ENCODE results near the gene TAP2. TPM values are rescaled to one million over a fixed set of nuclear protein-coding genes. Genes with fewer than 3 reads are reported as not detected.

The TAP2 gene
- total and polyA plus RNA-seq, 10 donors: 26.4 to 106 (median 48.4) TPM

GRCh38 chr6:32860674-32861073, 22.1 kb upstream of the TAP2 start:
- peak overlapping the region in 4 of 8 donors; percentile 12 to 53 (median 32) for H3K27ac ChIP-seq
- no peak overlapping the region for H3K4me3 ChIP-seq
- peaks cover 21 to 78% (median 48%) of the 10 kb centered on the region in 6 donors for H3K4me1 ChIP-seq
- H3K27me3 ChIP-seq (replicated peaks in 1 of 7): no peaks in the 10 kb centered on the region
- H3K36me3 ChIP-seq: peaks cover 2 to 79% (median 50%) of the 10 kb centered on the region in 6 donors
- DNase-seq: no peak
- no peaks in the 10 kb centered on the region for H3K9me3 ChIP-seq
- 73 to 89% (median 86%) methylated on average over 1 of the region's 1 CpG for WGBS, 5 donors
- intact Hi-C loops (cut with DNase I; ENCODE audit: low total_unique reads): no loop called here
- TF ChIP-seq POLR2A (IDR thresholded peaks at IDR 0.05): no peak
- TF ChIP-seq CTCF (IDR thresholded peaks at IDR 0.05 in 8 of 11, conservative IDR thresholded peaks at IDR 0.05 in 3 of 11): no peak
- TF ChIP-seq POLR2AphosphoS5 (IDR thresholded peaks at IDR 0.05): no peak

GRCh38 chr6:32858194-32858593, 19.7 kb upstream of the TAP2 start:
- Histone ChIP-seq H3K27ac (peak overlapping the region in 6 of 8 donors; percentile 37 to 94 (median 54)), H3K27me3 (replicated peaks in 1 of 7) (no peaks in the 10 kb centered on the region), H3K4me3 (peak overlapping the region in 1 of 8 donors; percentile 26), H3K9me3 (no peaks in the 10 kb centered on the region), H3K36me3 (peaks cover 2 to 71% (median 50%) of the 10 kb centered on the region in 6 donors), H3K4me1 (peaks cover 31 to 85% (median 53%) of the 10 kb centered on the region in 6 donors)
- no peak for DNase-seq
- TF ChIP-seq POLR2A (IDR thresholded peaks at IDR 0.05): no peak
- TF ChIP-seq POLR2AphosphoS5 (IDR thresholded peaks at IDR 0.05): no peak
- TF ChIP-seq CTCF (IDR thresholded peaks at IDR 0.05 in 8 of 11, conservative IDR thresholded peaks at IDR 0.05 in 3 of 11): no peak
- WGBS, 5 donors: 70 to 74% (median 71%) methylated on average over 5 of the region's 5 CpGs
- intact Hi-C loops (cut with DNase I; ENCODE audit: low total_unique reads): no loop called here

- Histone ChIP-seq H3K4me1 (peaks cover 31 to 83% (median 55%) of the 10 kb centered on the region in 6 donors), H3K4me3 (peak overlapping the region in 1 of 8 donors; percentile 26), H3K9me3 (no peaks in the 10 kb centered on the region), H3K36me3 (peaks cover 2 to 69% (median 50%) of the 10 kb centered on the region in 6 donors), H3K27ac (peak overlapping the region in 5 of 8 donors; percentile 25 to 99 (median 49)), H3K27me3 (replicated peaks in 1 of 7) (no peaks in the 10 kb centered on the region)
- WGBS, 5 donors: 76 to 88% (median 83%) methylated on average over 14 of the region's 14 CpGs
- no peak for DNase-seq
- intact Hi-C loops (cut with DNase I; ENCODE audit: low total_unique reads): no loop called here
- TF ChIP-seq POLR2AphosphoS5 (IDR thresholded peaks at IDR 0.05) (peak in 1 of 3 donors; percentile 9), POLR2A (IDR thresholded peaks at IDR 0.05) (no peak)
Measured at GRCh38 chr6:32857156-32857891, 18.8 kb upstream of the TAP2 start.

GRCh38 chr6:32855467-32856174, 17.1 kb upstream of the TAP2 start:
- no peaks in the 10 kb centered on the region for H3K27me3 ChIP-seq (replicated peaks in 1 of 7)
- H3K4me3 ChIP-seq: peak overlapping the region; percentile 68 to 99 (median 96)
- no peaks in the 10 kb centered on the region for H3K9me3 ChIP-seq
- TF ChIP-seq POLR2A (IDR thresholded peaks at IDR 0.05): no peak
- no peak for TF ChIP-seq POLR2AphosphoS5 (IDR thresholded peaks at IDR 0.05)
- no peak for TF ChIP-seq CTCF (IDR thresholded peaks at IDR 0.05 in 8 of 11, conservative IDR thresholded peaks at IDR 0.05 in 3 of 11)
- DNase-seq: no peak
- 50 to 79% (median 68%) methylated on average over 8 of the region's 8 CpGs for WGBS, 5 donors
- H3K4me1 ChIP-seq: peaks cover 45 to 83% (median 67%) of the 10 kb centered on the region in 6 donors
- H3K36me3 ChIP-seq: peaks cover 0 to 69% (median 53%) of the 10 kb centered on the region in 6 donors
- H3K27ac ChIP-seq: peak overlapping the region; percentile 94 to 100 (median 99)
- intact Hi-C loops (cut with DNase I; ENCODE audit: low total_unique reads): no loop called here

Data from spleen (tissue), 11 donors.